Right hindlimb (tissue), 1 donor: Measurements from ENCODE around the gene ZNF326.
"Not testable (repeated sequence)": the region's sequence is repeated elsewhere in the genome, so short reads cannot be mapped to it uniquely, and the experiment has no call there.

Experiments used
- DNase-seq: peaks from one replicate; pipeline ENCODE4 v3.0.0-alpha.2; 2018

The ZNF326 gene

DNA sequence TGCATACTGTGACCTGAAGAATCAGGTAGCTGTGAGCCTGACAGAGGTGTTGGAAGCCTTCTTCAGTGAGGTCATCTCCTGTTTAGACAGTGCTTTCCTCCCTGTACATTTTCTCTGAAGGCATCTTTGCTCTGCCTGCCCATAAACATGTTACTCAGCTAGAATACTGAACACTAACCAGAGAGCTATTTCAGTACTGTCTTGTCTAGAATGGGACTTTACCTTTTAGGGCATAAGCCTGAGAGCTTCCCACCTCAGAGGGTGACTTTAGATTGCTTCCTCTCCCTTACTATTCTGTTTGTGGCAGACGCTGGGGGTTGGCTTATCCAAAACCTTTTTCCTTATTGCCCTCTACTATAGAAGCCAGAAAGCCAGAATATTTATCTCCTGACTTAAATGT lies 23.3 kb upstream of the ZNF326 start:
- no peak for DNase-seq

DNA sequence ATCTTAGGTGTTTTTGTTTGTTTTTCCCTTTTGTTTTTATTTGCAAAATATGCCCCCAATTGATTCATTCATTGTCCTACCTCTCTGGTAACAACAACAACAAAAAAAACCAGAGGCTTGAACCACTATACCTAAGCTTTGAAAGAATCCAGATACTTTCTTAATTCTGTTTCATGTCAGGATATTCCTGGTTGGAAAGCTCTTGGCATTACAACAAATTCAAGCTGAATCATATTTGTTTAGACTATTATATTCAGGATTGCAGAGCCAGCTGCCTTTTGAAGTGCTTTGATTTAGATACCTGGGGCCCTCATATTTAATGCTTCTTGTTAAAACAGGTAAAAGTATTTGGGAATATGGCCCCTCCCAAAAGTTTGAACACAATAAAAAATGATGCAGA lies 22.9 kb upstream of the ZNF326 start:
- no peak for DNase-seq

DNA sequence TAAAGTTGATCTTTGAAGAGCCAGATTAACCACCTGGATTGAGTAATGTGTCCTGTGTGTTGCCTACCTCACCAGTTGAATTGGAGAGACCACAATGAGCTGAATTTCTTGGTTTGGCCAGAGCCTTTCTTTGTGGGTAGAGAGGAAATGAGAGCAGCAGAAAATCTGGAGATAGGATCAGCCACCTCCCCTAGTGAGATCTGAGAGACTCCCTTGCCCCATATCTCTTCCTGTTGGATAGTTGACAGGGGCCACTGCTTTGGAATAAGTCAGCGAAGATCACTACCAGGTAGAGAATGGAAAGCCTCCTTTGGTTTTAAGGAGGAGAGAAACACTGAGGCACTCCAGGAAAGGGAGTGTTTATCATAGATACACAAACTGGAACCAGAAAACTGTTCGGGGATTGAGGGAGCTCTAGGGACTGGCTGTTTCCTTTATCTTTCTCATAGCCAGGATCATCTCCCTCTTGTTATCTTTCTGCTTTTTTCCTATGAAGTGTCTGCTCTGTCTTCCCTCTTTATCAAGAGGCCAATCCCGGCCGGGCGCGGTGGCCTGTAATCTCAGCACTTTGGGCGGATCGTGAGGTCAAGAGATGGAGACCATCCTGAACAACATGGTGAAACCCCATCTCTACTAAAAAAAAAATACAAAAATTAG lies 21.3 kb upstream of the ZNF326 start:
- no peak for DNase-seq

DNA sequence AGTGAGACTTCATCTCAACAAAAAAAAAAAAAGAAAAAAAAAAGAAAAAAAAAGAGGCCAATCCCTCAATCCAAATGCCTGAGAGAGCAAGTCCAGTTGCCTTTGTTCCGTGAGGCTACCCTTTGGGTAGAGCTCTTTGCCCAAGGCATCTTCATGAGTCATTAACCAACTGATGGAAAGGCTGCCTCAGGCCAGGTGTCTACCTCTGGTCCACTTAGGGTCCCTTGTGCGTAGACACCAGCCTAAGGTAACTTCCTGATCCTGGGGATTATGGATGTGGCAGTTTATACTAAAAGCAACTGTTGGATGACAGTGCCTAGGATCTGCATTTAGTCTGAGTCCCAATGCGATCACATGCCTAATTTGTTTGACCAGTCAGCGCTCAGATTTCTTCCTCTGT lies 20.7 kb upstream of the ZNF326 start:
- no peak for DNase-seq

DNA sequence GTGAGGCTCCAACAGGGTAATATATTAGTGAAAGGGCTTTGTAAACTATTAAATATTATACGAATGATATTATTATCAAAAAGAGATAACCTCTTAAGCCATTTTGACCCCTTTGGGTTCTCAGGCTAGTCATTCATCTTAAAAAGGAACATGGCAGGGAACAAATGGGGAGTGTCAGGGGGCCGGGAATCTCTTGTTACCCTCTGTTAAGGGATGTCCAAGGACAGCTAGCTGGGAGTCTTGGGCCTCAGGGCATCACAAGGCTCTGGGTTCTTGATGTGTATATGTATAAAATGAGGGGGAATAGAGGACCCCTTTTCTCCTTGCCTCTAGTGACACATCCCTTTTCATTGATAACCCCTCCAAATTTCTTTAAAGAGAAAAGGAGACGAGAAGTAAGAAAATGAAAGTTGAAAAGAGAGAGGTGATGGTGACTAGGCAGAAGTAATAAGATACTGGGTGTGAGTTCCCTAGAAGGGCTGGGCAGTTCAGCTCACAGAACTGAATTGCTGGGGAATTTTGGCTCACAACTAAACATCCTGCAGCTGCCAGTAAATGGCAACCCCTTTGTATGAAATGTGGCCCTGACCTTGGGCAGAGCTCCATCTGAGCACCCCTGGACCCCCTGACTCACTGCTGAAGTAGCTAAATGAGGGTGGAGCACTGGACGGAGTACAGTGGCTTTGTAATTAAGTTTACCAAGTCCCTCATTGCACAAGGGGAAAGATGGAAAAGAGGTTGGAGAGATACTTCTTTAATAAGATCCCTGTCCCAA lies 20.0 kb upstream of the ZNF326 start:
- no peak for DNase-seq

DNA sequence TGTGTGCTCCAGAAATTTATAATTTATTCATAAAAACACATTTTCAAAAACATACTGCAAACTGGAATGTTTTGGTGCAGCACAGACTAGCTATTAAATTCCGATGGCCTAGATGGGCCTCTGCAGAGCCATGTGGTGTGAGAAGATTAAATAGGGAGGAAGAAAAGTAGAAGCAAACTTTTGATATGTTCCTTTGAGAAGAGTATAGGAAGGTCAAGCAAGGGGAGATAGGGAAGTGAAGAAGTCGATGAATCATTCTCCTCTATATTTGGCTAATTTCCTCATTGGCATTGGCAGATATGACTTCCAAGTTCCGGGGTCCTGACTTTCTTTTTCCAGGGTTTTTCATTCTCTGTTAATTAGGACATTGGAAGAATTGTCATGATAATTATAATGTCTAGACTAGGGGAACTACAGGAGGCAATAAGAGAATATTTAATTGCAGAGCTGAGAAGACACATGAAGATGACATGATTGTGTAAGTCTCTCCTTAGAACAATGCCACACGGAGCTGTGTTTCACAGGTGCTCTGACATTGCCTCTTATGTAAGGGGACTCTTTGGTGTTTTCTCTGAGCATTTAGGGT lies 19.3 kb upstream of the ZNF326 start:
- DNase-seq = no peak

DNA sequence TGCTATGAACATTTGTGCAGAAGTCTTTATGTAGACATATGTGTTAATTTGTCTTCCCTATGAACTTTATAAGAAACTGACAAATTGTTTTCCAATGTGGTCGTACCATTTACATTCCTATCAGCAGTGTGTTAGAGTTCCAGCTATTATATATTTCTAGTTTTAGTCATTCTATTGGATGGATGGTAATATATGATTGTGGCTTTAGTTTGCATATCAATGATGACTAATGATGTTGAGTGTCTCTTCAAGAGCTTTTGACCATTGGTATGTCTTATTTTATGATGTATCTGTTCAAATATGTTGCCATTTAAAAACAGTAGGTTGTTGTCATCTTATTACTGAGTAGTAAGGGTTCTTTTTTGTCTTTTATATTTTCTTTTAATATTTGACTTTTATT lies 16.2 kb upstream of the ZNF326 start:
- DNase-seq = no peak

DNA sequence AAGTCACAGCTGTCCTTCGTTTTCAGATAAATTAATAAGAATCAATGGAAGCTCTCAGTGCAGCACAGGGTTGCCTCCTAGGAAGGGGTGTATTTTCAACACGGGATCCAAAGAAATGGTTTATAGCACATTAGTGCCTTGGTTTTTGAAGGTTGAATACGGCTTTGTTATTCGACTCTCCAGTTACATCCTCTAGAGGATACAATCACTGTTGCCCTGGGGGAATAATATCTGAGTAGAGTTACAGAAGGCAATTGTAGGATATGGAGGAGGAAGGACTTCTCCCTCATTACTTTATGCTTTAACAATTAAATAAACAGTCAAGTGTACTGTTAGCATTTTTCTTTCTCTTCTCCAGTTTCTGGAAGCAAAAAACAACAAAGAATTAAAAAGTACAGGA lies 14.3 kb upstream of the ZNF326 start:
- no peak for DNase-seq

DNA sequence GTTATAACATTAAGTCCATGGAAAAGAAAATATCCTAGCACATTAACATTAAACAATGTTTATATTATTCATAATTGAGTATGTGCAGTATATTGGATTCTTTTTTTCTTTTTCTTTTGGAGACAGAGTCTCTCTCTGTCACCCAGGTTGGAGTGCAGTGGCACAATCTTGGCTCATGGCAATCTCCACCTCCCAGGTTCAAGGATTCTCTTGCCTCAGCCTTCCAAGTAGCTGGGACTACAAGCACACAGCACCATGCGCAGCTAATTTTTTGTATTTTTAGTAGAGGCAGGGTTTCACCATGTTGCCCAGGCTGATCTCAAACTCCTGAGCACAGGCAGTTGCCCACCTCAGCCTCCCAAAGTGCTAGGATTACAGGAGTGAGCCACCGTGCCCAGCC lies 12.1 kb upstream of the ZNF326 start:
- DNase-seq = not testable (repeated sequence)

DNA sequence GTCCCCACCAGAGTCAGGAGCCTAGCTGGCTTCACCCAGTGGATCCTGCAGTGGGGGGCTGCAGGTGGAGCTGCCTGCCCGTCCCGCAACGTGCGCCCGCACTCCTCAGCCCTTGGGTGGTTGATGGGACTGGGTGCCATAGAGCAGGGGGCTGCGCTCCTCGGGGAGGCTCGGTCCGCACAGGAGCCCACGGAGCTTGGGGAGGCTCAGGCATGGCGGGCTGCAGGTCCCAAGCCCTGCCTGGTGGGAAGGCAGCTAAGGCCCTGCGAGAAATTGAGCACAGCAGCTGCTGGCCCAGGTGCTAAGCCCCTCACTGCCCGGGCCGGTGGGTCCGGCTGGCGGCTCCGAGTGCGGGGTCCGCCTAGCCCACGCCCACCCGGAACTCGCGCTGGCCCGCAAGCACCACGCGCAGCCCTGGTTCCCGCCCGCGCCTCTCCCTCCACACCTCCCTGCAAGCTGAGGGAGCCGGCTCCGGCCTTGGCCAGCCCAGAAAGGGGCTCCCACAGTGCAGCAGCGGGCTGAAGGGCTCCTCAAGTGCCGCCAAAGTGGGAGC lies 10.3 kb upstream of the ZNF326 start:
- DNase-seq = not testable (repeated sequence)

DNA sequence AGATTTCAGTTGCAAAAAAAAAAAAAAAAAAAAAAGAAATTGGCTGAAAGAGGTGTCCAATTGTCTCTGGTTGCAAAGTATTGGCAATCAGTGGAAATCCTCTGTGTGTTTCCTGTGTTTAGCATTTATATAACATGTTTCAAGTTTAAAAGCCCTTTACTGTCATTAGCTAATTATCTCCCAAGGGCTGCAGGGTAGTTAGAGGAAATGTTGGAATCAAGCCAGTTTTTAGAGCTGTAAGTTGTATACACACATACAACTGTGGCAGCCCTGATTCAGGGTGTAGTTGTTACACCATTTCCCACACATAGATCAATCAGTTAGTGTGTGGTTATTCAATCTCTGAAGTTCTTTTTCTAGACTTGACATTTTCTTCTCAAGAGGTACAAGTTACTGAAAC lies 8.9 kb upstream of the ZNF326 start:
- DNase-seq = no peak

DNA sequence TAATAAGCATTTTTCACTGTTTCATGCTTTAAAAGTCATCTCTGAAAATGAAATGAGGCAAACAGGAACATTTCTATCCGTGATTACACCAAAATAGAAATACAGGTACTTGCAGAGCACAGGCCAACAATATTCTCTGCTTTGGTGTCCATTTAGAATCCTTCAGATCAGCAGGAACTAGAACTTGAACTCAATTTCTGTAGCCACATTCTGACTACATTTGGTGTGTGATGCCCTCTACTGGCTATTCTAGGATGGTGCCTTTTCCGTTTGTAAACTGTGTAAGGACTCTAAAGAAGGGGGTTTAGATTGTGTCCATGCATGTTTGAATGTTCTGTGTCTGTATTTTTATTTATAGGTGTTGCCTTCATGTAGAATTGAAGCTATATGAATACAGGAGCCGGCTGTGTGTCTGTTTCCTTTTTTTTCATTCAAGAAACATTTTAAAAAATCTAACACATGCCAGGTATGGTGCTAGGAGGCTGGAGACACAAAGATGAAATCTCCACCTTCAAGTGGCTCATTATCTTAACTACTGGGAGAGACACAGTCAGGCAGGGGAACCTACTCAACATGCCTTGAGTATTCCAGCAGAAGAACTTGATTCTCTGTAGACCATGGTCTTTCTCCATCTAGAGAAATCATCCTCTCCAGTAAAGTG lies 7.6 kb upstream of the ZNF326 start:
- DNase-seq = peak; percentile 60

DNA sequence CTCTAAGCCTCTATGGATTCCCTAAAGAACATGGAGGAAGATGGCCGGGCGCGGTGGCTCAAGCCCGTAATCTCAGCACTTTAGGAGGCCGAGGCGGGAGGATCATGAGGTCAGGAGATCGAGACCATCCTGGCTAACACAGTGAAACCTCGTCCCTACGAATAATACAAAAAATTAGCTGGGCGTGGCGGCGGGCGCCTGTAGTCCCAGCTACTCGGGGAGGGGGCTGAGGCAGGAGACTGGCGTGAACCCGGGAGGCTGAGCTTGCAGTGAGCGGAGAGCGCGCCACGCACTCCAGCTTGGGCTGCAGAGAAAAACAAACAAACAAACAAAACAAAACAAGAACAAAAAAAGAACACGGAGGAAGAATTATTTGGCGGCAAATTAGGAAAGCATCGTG lies 5.8 kb upstream of the ZNF326 start:
- no peak for DNase-seq

DNA sequence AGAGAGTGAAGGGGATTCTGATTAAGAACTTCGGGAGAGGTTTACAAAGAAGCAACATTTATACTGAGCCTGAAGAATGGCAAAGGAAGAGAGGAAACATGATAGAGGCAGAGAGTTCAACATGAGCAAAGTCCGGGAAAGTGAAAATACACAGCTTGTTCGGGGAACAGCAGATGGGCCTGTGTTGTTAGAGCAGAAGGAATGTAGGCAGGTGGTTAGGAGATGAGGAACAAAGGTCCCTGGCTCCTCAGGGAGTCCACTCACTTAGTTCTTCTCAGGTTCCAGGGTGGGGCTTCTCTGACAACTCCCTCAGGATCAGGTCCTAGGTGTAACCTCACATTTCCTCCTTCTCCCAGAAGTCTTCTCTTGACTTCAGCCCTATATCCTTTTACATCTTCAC lies 5.1 kb upstream of the ZNF326 start:
- no peak for DNase-seq

DNA sequence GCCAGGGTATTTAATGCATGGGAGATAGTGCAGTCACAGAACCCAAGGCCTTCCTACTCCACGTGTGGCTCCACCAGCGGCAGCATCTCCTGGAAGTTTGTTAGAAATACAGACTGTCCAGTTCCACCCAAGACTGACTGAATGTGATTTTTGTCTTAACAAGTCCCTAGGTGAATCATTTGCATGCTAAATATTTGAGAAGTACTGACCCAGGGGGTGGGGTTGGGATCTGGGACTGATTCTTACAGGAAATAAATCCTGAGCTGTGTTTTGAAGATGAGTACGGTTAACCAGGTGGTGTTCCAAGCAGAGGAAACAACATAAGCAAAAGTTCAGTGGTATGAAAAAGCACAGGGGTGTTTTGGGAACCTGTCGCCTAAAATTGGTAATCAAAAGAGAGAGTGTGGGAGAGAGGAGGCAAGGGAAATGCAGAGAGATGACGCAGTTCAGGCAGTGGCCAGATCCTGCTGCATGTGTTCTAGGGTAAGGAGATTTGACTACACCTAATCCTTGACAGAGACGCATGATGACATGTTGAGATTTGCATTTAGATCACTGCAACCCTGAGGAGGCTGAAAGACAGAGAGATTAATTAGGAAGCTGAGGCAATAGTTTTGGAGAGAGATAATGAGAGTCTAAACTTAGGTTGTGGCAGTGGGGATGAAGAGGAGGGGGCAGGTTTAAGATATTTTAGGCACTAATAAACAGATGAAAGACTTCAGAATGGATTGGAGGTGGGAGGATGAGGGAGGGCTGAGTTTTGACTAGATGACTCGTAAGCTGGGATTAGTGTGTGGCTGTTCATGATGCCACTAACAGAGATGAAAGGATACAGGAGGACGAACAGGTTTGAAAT lies 3.7 kb upstream of the ZNF326 start:
- no peak for DNase-seq

DNA sequence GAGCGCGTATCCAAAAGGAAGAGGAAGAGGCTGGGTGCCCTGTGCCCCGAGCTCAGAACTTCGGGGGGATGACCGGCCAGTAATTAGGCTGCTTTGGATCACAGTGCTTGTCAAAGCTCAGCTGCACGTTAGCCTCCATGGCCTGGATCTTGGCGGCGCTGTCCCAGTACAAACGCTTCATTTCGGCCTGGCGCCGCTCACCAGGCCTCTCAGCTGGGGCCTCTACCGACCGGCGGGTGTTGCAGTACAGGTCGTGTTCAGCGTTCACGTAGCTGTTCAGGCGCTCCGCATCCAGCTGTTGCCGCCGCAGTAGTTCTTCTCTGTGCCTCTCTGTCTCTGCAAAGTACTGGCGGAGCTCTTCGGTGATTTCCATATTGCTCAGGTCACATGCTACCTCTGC lies 1.4 kb upstream of the ZNF326 start:
- DNase-seq = no peak

DNA sequence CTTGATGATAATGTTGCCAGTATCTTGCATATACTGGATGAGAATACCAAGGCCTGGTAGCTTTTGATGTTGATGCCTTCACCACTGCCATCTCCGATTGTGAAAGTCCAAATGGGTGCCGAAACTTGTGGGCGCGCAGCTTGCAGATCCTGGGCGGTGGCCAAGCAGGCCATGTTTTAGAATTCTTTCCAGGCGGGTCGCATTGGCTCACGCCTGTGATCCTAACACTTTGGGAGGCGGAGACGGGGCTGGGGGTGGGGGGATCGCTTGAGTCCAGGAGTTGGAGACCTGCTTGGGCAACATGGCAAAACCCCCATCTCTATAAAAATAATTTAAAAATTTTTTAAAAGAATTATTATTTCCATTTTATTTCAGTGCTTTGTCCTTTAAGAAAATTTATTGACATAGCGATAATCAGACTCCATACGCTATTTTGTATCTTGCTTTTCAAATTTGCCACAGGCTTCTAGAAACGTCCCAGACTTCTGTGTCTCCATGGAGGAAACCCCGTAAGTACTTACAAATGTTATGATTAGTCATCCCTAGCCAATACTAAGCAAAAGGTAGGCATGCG lies 592 bp upstream of the ZNF326 start:
- peak; percentile 31 for DNase-seq

DNA sequence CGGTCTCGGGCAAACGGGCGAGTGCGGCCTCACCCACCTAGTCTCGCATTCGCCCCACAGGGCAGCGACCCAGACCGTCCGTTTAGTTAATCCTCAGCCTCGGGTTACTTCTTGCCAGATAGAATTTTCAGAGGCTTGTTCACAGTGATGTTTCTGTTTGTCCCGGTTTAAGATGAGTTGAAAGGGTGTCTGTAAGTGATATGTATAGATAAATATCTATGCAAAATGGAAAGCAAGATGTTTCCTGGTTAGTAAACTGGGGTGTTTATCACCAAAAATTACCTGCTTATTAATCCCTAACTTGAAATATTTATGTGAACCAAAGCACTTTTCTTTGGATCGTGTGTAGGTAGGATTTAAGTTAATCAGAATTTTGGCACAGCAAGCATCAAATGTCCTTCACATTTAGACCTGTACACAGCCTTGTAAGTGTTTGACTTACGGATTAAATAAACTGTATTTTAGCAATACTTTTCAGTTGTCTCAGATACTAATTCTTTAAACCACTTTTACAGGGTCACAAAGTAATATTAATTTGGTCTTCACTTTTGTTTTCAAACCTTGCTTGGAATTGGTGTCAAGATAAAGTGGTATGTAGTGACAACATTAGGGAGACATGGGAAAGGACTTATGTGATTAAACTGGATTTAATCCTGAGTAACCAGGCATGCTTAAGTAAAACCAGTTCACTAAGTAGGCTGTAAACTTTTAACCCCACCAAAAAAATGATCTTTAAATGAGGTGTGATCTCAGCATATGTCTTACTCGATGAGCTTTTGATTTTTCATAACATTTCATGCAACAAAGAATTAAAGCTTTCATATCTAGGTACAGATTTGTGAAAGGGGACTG lies 914 bp downstream of the ZNF326 start:
- DNase-seq = no peak

DNA sequence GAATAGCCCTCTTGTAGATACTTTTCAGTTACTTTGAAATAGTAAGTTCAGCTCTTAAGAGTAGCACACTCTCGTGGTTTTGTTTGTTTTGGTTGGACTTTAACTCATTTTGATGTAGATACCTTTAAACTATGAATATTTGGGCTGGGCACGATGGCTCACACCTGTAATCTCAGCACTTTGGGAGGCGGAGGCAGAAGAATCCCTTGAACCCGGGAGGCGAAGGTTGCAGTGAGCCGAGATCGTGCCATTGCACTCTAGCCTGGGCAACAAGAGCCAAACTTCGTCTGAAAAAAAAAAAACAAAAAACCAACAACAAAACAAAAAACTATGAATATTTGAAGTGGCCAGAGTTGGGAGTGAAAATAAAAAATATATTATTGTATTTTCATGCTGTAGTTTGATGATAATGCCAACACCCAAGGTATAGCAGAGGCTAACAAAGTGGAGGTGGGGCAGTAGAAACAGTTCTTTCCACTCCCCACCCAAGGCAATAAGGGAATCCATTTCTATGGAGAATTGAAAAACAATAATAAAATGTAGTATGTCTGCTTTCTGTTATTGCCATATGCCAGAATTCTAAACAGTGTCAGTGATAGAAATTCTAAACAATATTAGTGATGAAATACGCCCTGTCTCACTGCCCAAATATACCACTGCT lies 1.7 kb downstream of the ZNF326 start:
- DNase-seq = no peak

DNA sequence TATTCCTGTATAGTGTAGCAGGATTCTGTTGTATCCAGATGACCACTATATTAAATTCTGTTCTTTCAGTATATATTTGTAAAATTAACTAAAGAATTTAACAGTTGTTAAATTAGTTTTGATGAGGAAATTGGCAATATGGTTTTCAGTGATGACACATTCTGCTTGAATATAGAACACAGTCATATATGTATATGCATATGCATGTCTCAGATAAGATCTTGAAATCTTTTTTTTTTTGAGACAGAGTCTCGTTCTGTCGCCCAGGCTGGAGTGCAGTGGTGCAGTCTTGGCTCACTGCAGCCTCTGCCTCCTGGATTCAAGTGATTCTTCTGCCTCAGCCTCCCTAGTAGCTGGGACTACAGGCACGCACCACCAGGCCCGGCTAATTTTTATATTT lies 2.2 kb downstream of the ZNF326 start:
- DNase-seq = not testable (repeated sequence)

DNA sequence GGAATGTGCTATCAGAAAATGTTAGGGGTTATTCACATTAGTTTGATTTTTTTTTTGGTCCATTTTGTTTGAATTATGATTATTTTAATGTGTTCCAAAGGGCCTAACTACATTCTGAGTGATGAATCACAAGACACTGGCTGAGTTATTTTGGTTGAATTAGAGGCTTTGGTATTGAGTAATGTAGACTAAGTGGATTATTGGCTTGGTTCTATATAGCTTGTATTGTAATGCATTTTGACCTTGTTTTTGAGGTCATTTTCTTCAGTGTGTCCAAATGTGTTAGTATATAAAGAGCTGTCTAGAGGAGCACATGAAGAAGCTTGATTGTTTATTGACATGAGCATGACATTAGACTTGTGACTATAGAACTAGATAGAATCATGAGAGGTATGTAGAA lies 3.4 kb downstream of the ZNF326 start:
- no peak for DNase-seq
